HEK293T (cell line): ENCODE measurements around the gene YTHDF1.

Experiments used
- CTCF ChIA-PET: fragments of 350-600 bp; formaldehyde crosslinking; extraction: SDS; loops from one replicate; lab custom pipeline; 2021; ENCODE audit warnings: antibody characterized with exemption, inconsistent platforms; lab: Yijun Ruan, JAX
- POLR2A ChIA-PET: fragments of 350-600 bp; formaldehyde crosslinking; extraction: SDS; loops from one replicate; lab custom pipeline; 2020; ENCODE audit warnings: antibody characterized with exemption, inconsistent platforms; lab: Yijun Ruan, JAX
- DNase-seq: peaks from one replicate; pipeline ENCODE4 v3.0.0; 2012; ENCODE audit warnings: mixed read lengths; ENCODE audit errors: extremely low spot score
- ARNT ChIP-seq: fragments of 450-650 bp; IDR thresholded peaks from 2 replicates; pipeline ENCODE4 v1.6.1; 2017; ENCODE audit warnings: mild to moderate bottlenecking
- BHLHE40 ChIP-seq: fragments of 450-650 bp; IDR thresholded peaks from 2 replicates; pipeline ENCODE4 v1.6.1; 2016; ENCODE audit warnings: mild to moderate bottlenecking, moderate library complexity, borderline replicate concordance
- CTBP1 ChIP-seq: fragments of 450-650 bp; IDR thresholded peaks from 2 replicates; pipeline ENCODE4 v1.6.1; 2016; ENCODE audit warnings: borderline replicate concordance
- ELF4 ChIP-seq: fragments of 450-650 bp; IDR thresholded peaks from 2 replicates; pipeline ENCODE4 v1.6.1; 2017; ENCODE audit warnings: antibody characterized with exemption
- FOXA1 ChIP-seq: fragments of 450-650 bp; IDR thresholded peaks from 2 replicates; pipeline ENCODE4 v1.6.1; 2016; ENCODE audit warnings: mild to moderate bottlenecking
- FOXK2 ChIP-seq: fragments of 450-650 bp; IDR thresholded peaks from 2 replicates; pipeline ENCODE4 v1.6.1; 2016; ENCODE audit warnings: mild to moderate bottlenecking
- FOXM1 ChIP-seq: fragments of 450-650 bp; IDR thresholded peaks from 2 replicates; pipeline ENCODE4 v1.6.1; 2017; ENCODE audit warnings: mild to moderate bottlenecking, borderline replicate concordance
- HDGF ChIP-seq: fragments of 450-650 bp; IDR thresholded peaks from 2 replicates; pipeline ENCODE4 v1.6.1; 2017; ENCODE audit warnings: antibody characterized with exemption, borderline replicate concordance
- L3MBTL2 ChIP-seq: fragments of 450-650 bp; conservative IDR thresholded peaks from 2 replicates; pipeline ENCODE4 v1.6.1; 2016; ENCODE audit warnings: mild to moderate bottlenecking
- LEF1 ChIP-seq: fragments of 450-650 bp; IDR thresholded peaks from 2 replicates; pipeline ENCODE4 v1.6.1; 2017; ENCODE audit warnings: mild to moderate bottlenecking, borderline replicate concordance
- NFRKB ChIP-seq: fragments of 450-650 bp; IDR thresholded peaks from 2 replicates; pipeline ENCODE4 v1.6.1; 2016; ENCODE audit warnings: mild to moderate bottlenecking, moderate library complexity
- PKNOX1 ChIP-seq: fragments of 450-650 bp; IDR thresholded peaks from 2 replicates; pipeline ENCODE4 v1.6.1; 2016
- SP1 ChIP-seq: fragments of 450-650 bp; IDR thresholded peaks from 2 replicates; pipeline ENCODE4 v1.6.1; 2017
- SUZ12 ChIP-seq: fragments of 450-650 bp; IDR thresholded peaks from 2 replicates; pipeline ENCODE4 v1.6.1; 2016; ENCODE audit warnings: mild to moderate bottlenecking
- TARDBP ChIP-seq: fragments of 450-650 bp; IDR thresholded peaks from 2 replicates; pipeline ENCODE4 v1.6.1; 2016
- ZNF384 ChIP-seq: fragments of 450-650 bp; IDR thresholded peaks from 2 replicates; pipeline ENCODE4 v1.6.1; 2016

Gene YTHDF1

GRCh38 chr20:63152322-63153253 is 63.3 kb downstream of the YTHDF1 start:
- CTCF ChIA-PET: no interaction called here
- no peak for DNase-seq
- TF ChIP-seq ARNT (no peak), TARDBP (no peak), SP1 (no peak), PKNOX1 (no peak), NFRKB (no peak), FOXM1 (no peak), SUZ12 (no peak), LEF1 (no peak), L3MBTL2 (no peak), ZNF384 (no peak), CTBP1 (no peak), ELF4 (no peak), FOXK2 (no peak), FOXA1 (no peak), BHLHE40 (no peak), HDGF (no peak)
- POLR2A ChIA-PET: no interaction called here

GRCh38 chr20:63151554-63152321 is 64.2 kb downstream of the YTHDF1 start:
- no peak for DNase-seq
- ChIA-PET CTCF (no interaction called here), POLR2A (no interaction called here)
- TF ChIP-seq FOXM1 (no peak), ZNF384 (no peak), SUZ12 (no peak), NFRKB (no peak), FOXK2 (no peak), BHLHE40 (no peak), CTBP1 (no peak), ELF4 (no peak), HDGF (no peak), FOXA1 (no peak), PKNOX1 (no peak), L3MBTL2 (no peak), LEF1 (no peak), ARNT (no peak), TARDBP (no peak), SP1 (no peak)

- DNase-seq: no peak
- ChIA-PET CTCF (no interaction called here), POLR2A (no interaction called here)
- TF ChIP-seq L3MBTL2 (no peak), FOXM1 (no peak), ARNT (no peak), ELF4 (no peak), SP1 (no peak), LEF1 (no peak), NFRKB (no peak), TARDBP (no peak), SUZ12 (no peak)
Observed at GRCh38 chr20:63150911-63151531, 64.9 kb downstream of the YTHDF1 start.

- DNase-seq: no peak
- TF ChIP-seq ELF4 (no peak), HDGF (no peak), SUZ12 (no peak), LEF1 (no peak), PKNOX1 (no peak), FOXM1 (no peak), TARDBP (no peak), CTBP1 (no peak), L3MBTL2 (no peak), ARNT (no peak), SP1 (no peak), FOXA1 (no peak), FOXK2 (no peak), NFRKB (no peak), ZNF384 (no peak), BHLHE40 (no peak)
- ChIA-PET CTCF (no interaction called here), POLR2A (interaction anchor here (1.5 kb wide), 1 partner anchor 20 kb away, joined by 3 read pairs; no protein-coding TSS in a partner anchor)
Observed at GRCh38 chr20:63150391-63150898, 65.5 kb downstream of the YTHDF1 start.

GRCh38 chr20:63149531-63150192 is 66.3 kb downstream of the YTHDF1 start:
- TF ChIP-seq ZNF384: no peak
- CTCF ChIA-PET: no interaction called here
- no peak for DNase-seq
- POLR2A ChIA-PET: interaction anchor here (1.5 kb wide), 1 partner anchor 21 kb away, joined by 3 read pairs; no protein-coding TSS in a partner anchor
